T-helper 1 cell (primary cell): ENCODE results near the gene CDH4.

ENCODE experiments used
- DNase-seq, 5 donors: peaks; one replicate each; pipeline ENCODE4 v3.0.0-alpha.2; 2012 to 2020

The CDH4 gene

GRCh38 chr20:61614706-61615100 is 362.6 kb downstream of the CDH4 start:
- no peak for DNase-seq

GRCh38 chr20:61615806-61616205 is 363.7 kb downstream of the CDH4 start:
- no peak for DNase-seq

- no peak for DNase-seq
Measured at GRCh38 chr20:61619751-61620150, 367.7 kb downstream of the CDH4 start.

- no peak for DNase-seq
Measured at GRCh38 chr20:61620174-61620573, 368.1 kb downstream of the CDH4 start.

- DNase-seq = no peak
Measured at GRCh38 chr20:61621035-61621730, 369.1 kb downstream of the CDH4 start.

GRCh38 chr20:61621852-61622251 is 369.8 kb downstream of the CDH4 start:
- no peak for DNase-seq

GRCh38 chr20:61623451-61623850 is 371.4 kb downstream of the CDH4 start:
- DNase-seq = no peak

- DNase-seq = no peak
Measured at GRCh38 chr20:61625246-61625645, 373.2 kb downstream of the CDH4 start.

- DNase-seq = no peak
Measured at GRCh38 chr20:61626412-61626811, 374.4 kb downstream of the CDH4 start.

GRCh38 chr20:61627791-61628415 is 375.8 kb downstream of the CDH4 start:
- DNase-seq = no peak

GRCh38 chr20:61628480-61628879 is 376.4 kb downstream of the CDH4 start:
- no peak for DNase-seq

GRCh38 chr20:61628901-61629601 is 377.0 kb downstream of the CDH4 start:
- no peak for DNase-seq

- DNase-seq = no peak
Measured at GRCh38 chr20:61629602-61630390, 377.7 kb downstream of the CDH4 start.

- DNase-seq = no peak
Measured at GRCh38 chr20:61630391-61630650, 378.3 kb downstream of the CDH4 start.

- no peak for DNase-seq
Measured at GRCh38 chr20:61630816-61631215, 378.8 kb downstream of the CDH4 start.

GRCh38 chr20:61631751-61632150 is 379.7 kb downstream of the CDH4 start:
- no peak for DNase-seq

- no peak for DNase-seq
Measured at GRCh38 chr20:61633004-61633403, 380.9 kb downstream of the CDH4 start.

- DNase-seq = no peak
Measured at GRCh38 chr20:61634376-61635145, 382.5 kb downstream of the CDH4 start.

- DNase-seq = no peak
Measured at GRCh38 chr20:61635721-61636455, 383.8 kb downstream of the CDH4 start.

GRCh38 chr20:61636531-61637116 is 384.6 kb downstream of the CDH4 start:
- no peak for DNase-seq

GRCh38 chr20:61638802-61639585 is 386.9 kb downstream of the CDH4 start:
- no peak for DNase-seq
